Astrocyte (in vitro differentiated cells and primary cell): ENCODE results near the gene CDC6. TPM values are rescaled to one million over a fixed set of nuclear protein-coding genes. Genes with fewer than 3 reads are reported as not detected.
A peak's percentile ranks its signal among the peaks of the same experiment; 100 is the strongest.

Experiments used
- DNase-seq: peaks from one replicate; pipeline ENCODE4 v3.0.0-alpha.2; 2010; ENCODE audit warnings: low read depth
- FAIRE-seq: peaks from 2 replicates; lab custom pipeline; 2011; peaks lifted over from hg19 to GRCh38; lab: Jason Lieb, UNC
- H2AFZ ChIP-seq: 2 replicates; pipeline ENCODE4 v1.6.0; 2012; ENCODE audit warnings: low read depth, low read length, inconsistent platforms
- H3K27ac ChIP-seq: 2 replicates; pipeline ENCODE4 v1.5.1; 2011; ENCODE audit warnings: low read depth, low read length, inconsistent platforms
- H3K27me3 ChIP-seq: 2 replicates; pipeline ENCODE4 v1.6.0; 2011; ENCODE audit warnings: low read length, inconsistent platforms; ENCODE audit not compliant: insufficient read depth
- H3K36me3 ChIP-seq: 2 replicates; pipeline ENCODE4 v1.5.1; 2011; ENCODE audit warnings: low read length, inconsistent platforms; ENCODE audit not compliant: insufficient read depth
- H3K4me1 ChIP-seq: 2 replicates; pipeline ENCODE4 v1.5.1; 2011; ENCODE audit warnings: low read length, inconsistent platforms; ENCODE audit not compliant: insufficient read depth
- H3K4me2 ChIP-seq: 2 replicates; pipeline ENCODE4 v1.6.0; 2012; ENCODE audit warnings: low read length, inconsistent platforms
- H3K4me3 ChIP-seq: 2 replicates; pipeline ENCODE4 v1.5.1; 2011; ENCODE audit warnings: low read depth, mild to moderate bottlenecking, low read length, inconsistent platforms; ENCODE audit not compliant: insufficient read depth
- H3K79me2 ChIP-seq: 2 replicates; pipeline ENCODE4 v1.6.0; 2012; ENCODE audit warnings: mild to moderate bottlenecking, low read length, inconsistent platforms; ENCODE audit not compliant: insufficient read depth
- H3K9ac ChIP-seq: 2 replicates; pipeline ENCODE4 v1.6.0; 2012; ENCODE audit warnings: mild to moderate bottlenecking, low read length, inconsistent platforms
- H3K9me3 ChIP-seq: 2 replicates; pipeline ENCODE4 v1.5.1; 2012; ENCODE audit warnings: low read depth, mild to moderate bottlenecking, low read length, inconsistent platforms; ENCODE audit not compliant: insufficient read depth
- H4K20me1 ChIP-seq: 2 replicates; pipeline ENCODE4 v1.6.0; 2012; ENCODE audit warnings: low read length, inconsistent platforms; ENCODE audit not compliant: insufficient read depth
- H3K27ac Mint-ChIP-seq: one replicate; pipeline ENCODE4 v1.8.0; 2021; ENCODE audit warnings: mild to moderate bottlenecking, mixed read lengths; ENCODE audit not compliant: unreplicated experiment
- H3K27me3 Mint-ChIP-seq: one replicate; pipeline ENCODE4 v1.8.0; 2021; ENCODE audit warnings: low read depth, mixed read lengths; ENCODE audit not compliant: unreplicated experiment
- H3K36me3 Mint-ChIP-seq: one replicate; pipeline ENCODE4 v1.8.0; 2021; ENCODE audit warnings: low read depth, mixed read lengths; ENCODE audit not compliant: unreplicated experiment
- H3K4me1 Mint-ChIP-seq: one replicate; pipeline ENCODE4 v1.8.0; 2021; ENCODE audit warnings: low read depth, mixed read lengths; ENCODE audit not compliant: unreplicated experiment
- H3K4me3 Mint-ChIP-seq: one replicate; pipeline ENCODE4 v1.8.0; 2021; ENCODE audit warnings: mild to moderate bottlenecking, moderate library complexity, mixed read lengths; ENCODE audit not compliant: unreplicated experiment
- H3K9me3 Mint-ChIP-seq: one replicate; pipeline ENCODE4 v1.8.0; 2021; ENCODE audit warnings: mild to moderate bottlenecking, mixed read lengths; ENCODE audit not compliant: unreplicated experiment
- EZH2 ChIP-seq: IDR thresholded peaks from 2 replicates; pipeline ENCODE4 v1.6.1; 2012; ENCODE audit warnings: mild to moderate bottlenecking, low read length, inconsistent platforms; ENCODE audit not compliant: insufficient read depth
- total RNA-seq: library from RNA; stranded (reverse); gene quantifications from 2 replicates; pipeline ENCODE4 v1.2.1, GENCODE V29; 2021
- TF ChIP-seq, protein P1 (sequence below): IDR thresholded peaks from 2 replicates; pipeline ENCODE4 v1.5.1; 2011; ENCODE audit warnings: low read depth, mild to moderate bottlenecking, inconsistent platforms, low read length, moderate library complexity; ENCODE audit not compliant: insufficient read depth

The CDC6 gene
- total RNA-seq, 1 donor from 2014 or later: 14.4 TPM

DNA sequence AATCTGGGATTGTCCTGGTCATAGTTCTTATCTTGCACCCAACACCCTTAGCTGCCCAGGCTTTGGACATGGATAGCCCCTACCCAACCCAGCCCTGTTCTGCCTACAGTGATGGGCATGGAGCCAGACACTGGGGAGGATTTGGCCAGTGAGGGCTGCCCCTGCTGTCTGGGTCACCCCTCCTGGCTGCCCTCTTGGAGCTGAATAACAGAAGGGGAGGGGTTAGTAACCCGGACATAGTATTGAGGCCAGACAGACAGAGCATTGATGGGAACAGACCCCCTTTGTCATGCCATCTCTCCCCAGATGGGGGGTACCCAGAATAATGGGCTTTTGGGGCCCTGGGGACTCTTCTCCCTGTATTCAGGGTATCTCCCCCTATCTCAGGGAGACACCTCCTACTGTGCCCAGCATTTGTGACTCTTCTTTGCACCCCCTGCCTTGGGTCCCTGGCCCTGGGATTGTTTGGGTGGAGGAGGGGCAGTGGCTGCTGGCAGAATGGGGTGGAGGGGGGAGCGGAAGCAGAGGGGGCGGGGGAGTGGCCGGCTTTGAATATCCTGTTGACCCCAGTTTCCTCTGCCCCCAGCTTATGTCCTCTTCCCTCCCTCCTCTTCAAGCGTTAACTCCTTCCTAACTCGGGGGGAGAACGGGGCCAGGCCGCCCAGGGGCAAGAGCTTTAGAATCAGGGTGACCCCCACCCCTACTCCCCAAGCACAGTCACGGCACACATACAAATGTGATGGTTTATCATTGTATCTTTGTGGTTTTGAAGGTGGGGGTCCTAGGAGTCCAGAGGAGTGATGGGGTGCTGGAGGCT, 59.8 kb downstream of the CDC6 start:
- H3K79me2 ChIP-seq: peaks cover 82% of the 10 kb centered on the region
- no peak for FAIRE-seq

DNA sequence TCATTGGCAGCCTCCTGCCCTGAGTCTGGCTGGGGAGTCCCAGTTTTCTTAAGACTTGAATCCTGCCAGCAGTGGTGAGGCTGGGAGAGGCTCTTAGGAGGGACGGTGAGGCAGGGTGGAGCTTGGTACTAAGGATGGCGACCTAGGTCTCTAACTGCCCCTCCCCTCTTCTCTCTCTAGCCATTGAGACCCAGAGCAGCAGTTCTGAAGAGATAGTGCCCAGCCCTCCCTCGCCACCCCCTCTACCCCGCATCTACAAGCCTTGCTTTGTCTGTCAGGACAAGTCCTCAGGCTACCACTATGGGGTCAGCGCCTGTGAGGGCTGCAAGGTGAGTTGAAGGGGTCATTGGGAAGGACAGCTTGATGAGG, 60.4 kb downstream of the CDC6 start:
- Mint-ChIP-seq H3K4me1 (peaks cover 56% of the 10 kb centered on the region), H3K27ac (peak overlapping the region; percentile 72), H3K4me3 (peak overlapping the region; percentile 27), H3K9me3 (no peaks in the 10 kb centered on the region), H3K36me3 (peaks cover 13% of the 10 kb centered on the region), H3K27me3 (no peaks in the 10 kb centered on the region)
- H3K4me2 ChIP-seq: peak overlapping the region; percentile 62
- H3K9me3 ChIP-seq: no peaks in the 10 kb centered on the region
- DNase-seq: no peak
- H3K36me3 ChIP-seq: peaks cover 21% of the 10 kb centered on the region
- no peak for TF ChIP-seq EZH2
- TF ChIP-seq, protein P1, sequence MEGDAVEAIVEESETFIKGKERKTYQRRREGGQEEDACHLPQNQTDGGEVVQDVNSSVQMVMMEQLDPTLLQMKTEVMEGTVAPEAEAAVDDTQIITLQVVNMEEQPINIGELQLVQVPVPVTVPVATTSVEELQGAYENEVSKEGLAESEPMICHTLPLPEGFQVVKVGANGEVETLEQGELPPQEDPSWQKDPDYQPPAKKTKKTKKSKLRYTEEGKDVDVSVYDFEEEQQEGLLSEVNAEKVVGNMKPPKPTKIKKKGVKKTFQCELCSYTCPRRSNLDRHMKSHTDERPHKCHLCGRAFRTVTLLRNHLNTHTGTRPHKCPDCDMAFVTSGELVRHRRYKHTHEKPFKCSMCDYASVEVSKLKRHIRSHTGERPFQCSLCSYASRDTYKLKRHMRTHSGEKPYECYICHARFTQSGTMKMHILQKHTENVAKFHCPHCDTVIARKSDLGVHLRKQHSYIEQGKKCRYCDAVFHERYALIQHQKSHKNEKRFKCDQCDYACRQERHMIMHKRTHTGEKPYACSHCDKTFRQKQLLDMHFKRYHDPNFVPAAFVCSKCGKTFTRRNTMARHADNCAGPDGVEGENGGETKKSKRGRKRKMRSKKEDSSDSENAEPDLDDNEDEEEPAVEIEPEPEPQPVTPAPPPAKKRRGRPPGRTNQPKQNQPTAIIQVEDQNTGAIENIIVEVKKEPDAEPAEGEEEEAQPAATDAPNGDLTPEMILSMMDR: no peak
- no peak overlapping the region for H3K4me3 ChIP-seq
- no peak overlapping the region for H3K27ac ChIP-seq
- no peak overlapping the region for H2AFZ ChIP-seq
- FAIRE-seq: no peak
- no peak overlapping the region for H3K9ac ChIP-seq
- no peaks in the 10 kb centered on the region for H3K27me3 ChIP-seq
- H3K79me2 ChIP-seq: peaks cover 76% of the 10 kb centered on the region
- H4K20me1 ChIP-seq: peaks cover 78% of the 10 kb centered on the region
- H3K4me1 ChIP-seq: peaks cover 73% of the 10 kb centered on the region

More for the DNA sequence above, 59.8 kb downstream of the CDC6 start:
- Histone ChIP-seq H3K4me1 (peaks cover 79% of the 10 kb centered on the region), H3K9ac (no peak overlapping the region), H3K4me2 (peak overlapping the region; percentile 62), H3K9me3 (no peaks in the 10 kb centered on the region), H3K4me3 (no peak overlapping the region), H3K27me3 (no peaks in the 10 kb centered on the region), H2AFZ (no peak overlapping the region), H3K36me3 (peaks cover 15% of the 10 kb centered on the region), H3K27ac (no peak overlapping the region), H4K20me1 (peaks cover 77% of the 10 kb centered on the region)
- Mint-ChIP-seq H3K4me3 (peak overlapping the region; percentile 69), H3K36me3 (peaks cover 8% of the 10 kb centered on the region), H3K27ac (peak overlapping the region; percentile 94), H3K9me3 (no peaks in the 10 kb centered on the region), H3K4me1 (peaks cover 55% of the 10 kb centered on the region), H3K27me3 (no peaks in the 10 kb centered on the region)
- no peak for TF ChIP-seq EZH2
- TF ChIP-seq, protein P1: no peak
- DNase-seq: no peak
